HG03039 (cell line): ENCODE data around the gene A1CF.
"Not testable (repeated sequence)": the region's sequence is repeated elsewhere in the genome, so short reads cannot be mapped to it uniquely, and the experiment has no call there.

Source experiments
- ATAC-seq: cut with Tn5 transposase; IDR thresholded peaks from one replicate; pipeline ENCODE4 v1.9.1; 2021; ENCODE audit warnings: mild to moderate bottlenecking, moderate library complexity; ENCODE audit not compliant: unreplicated experiment

Gene A1CF

GRCh38 chr10:50885097-50885859 is at the start of gene A1CF:
A1CF (minus strand) TSS chr10:50885627; CDS start chr10:50859940, 25,687 bp downstream.
- no peak for ATAC-seq

- no peak for ATAC-seq
Observed at GRCh38 chr10:50931948-50932431, 46.6 kb upstream of the A1CF start.

GRCh38 chr10:50929670-50930069 is 44.2 kb upstream of the A1CF start:
- peak; percentile 55 for ATAC-seq

- ATAC-seq = no peak
Observed at GRCh38 chr10:50928190-50928552, 42.7 kb upstream of the A1CF start.

- ATAC-seq = no peak
Observed at GRCh38 chr10:50927522-50928189, 42.2 kb upstream of the A1CF start.

GRCh38 chr10:50923471-50923870 is 38.0 kb upstream of the A1CF start:
- not testable (repeated sequence) for ATAC-seq

- no peak for ATAC-seq
Observed at GRCh38 chr10:50919010-50919409, 33.6 kb upstream of the A1CF start.

- no peak for ATAC-seq
Observed at GRCh38 chr10:50918529-50918928, 33.1 kb upstream of the A1CF start.

- ATAC-seq = no peak
Observed at GRCh38 chr10:50917486-50917885, 32.1 kb upstream of the A1CF start.

- ATAC-seq = no peak
Observed at GRCh38 chr10:50909334-50910014, 24.0 kb upstream of the A1CF start.

GRCh38 chr10:50908366-50908765 is 22.9 kb upstream of the A1CF start:
- no peak for ATAC-seq

- ATAC-seq = not testable (repeated sequence)
Observed at GRCh38 chr10:50905797-50906196, 20.4 kb upstream of the A1CF start.

GRCh38 chr10:50896721-50897120 is 11.3 kb upstream of the A1CF start:
- no peak for ATAC-seq

GRCh38 chr10:50894312-50894711 is 8.9 kb upstream of the A1CF start:
- ATAC-seq = no peak

GRCh38 chr10:50892467-50892866 is 7.0 kb upstream of the A1CF start:
- ATAC-seq = no peak

GRCh38 chr10:50884302-50884701 is 1.1 kb downstream of the A1CF start:
- ATAC-seq = no peak

- ATAC-seq = no peak
Observed at GRCh38 chr10:50883629-50884028, 1.8 kb downstream of the A1CF start.

GRCh38 chr10:50882540-50882983 is 2.9 kb downstream of the A1CF start:
- ATAC-seq = no peak

- ATAC-seq = not testable (repeated sequence)
Observed at GRCh38 chr10:50881046-50881445, 4.4 kb downstream of the A1CF start.

GRCh38 chr10:50876429-50876828 is 9.0 kb downstream of the A1CF start:
- no peak for ATAC-seq

GRCh38 chr10:50874723-50875122 is 10.7 kb downstream of the A1CF start:
- no peak for ATAC-seq

GRCh38 chr10:50866317-50866716 is 19.1 kb downstream of the A1CF start:
- no peak for ATAC-seq
